ENCODE results near the gene SORCS2.

SORCS2 gene

GRCh38 chr4:7272404-7272803 is 80.1 kb downstream of the SORCS2 start:
- TF ChIP-seq, protein P1, sequence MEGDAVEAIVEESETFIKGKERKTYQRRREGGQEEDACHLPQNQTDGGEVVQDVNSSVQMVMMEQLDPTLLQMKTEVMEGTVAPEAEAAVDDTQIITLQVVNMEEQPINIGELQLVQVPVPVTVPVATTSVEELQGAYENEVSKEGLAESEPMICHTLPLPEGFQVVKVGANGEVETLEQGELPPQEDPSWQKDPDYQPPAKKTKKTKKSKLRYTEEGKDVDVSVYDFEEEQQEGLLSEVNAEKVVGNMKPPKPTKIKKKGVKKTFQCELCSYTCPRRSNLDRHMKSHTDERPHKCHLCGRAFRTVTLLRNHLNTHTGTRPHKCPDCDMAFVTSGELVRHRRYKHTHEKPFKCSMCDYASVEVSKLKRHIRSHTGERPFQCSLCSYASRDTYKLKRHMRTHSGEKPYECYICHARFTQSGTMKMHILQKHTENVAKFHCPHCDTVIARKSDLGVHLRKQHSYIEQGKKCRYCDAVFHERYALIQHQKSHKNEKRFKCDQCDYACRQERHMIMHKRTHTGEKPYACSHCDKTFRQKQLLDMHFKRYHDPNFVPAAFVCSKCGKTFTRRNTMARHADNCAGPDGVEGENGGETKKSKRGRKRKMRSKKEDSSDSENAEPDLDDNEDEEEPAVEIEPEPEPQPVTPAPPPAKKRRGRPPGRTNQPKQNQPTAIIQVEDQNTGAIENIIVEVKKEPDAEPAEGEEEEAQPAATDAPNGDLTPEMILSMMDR (IDR thresholded peaks at IDR 0.05; ENCODE audit: low read depth, low read length): no peak
- H3K4me3 ChIP-seq (ENCODE audit: low read depth, low read length): no peak overlapping the region

- TF ChIP-seq, protein P1 (IDR thresholded peaks at IDR 0.05; ENCODE audit: low read depth, low read length): no peak
- no peak overlapping the region for H3K4me3 ChIP-seq (ENCODE audit: low read depth, low read length)
These were observed 81.5 kb downstream of the SORCS2 start for GRCh38 chr4:7273738-7274297.

DNA sequence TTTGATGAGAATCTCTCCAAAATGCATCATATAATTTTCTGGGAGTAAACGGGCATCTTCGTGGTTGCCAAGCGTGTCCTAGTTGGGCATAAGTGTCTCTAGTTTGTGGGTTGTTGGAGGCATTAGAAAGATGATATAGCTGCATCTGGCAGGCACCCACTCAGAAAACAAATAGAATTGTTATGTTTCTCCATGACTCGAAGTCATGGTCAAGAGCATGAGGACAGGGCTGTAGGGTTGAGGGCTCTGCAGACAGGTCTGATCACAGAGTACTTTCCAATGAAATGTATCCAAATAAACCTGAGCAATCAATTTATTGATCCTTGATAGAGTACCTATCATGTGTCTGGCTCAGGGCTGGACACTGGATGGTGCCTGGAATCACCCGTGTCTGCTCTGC is 82.7 kb downstream of the SORCS2 start:
- H3K4me3 ChIP-seq (ENCODE audit: low read depth, low read length): no peak overlapping the region
- TF ChIP-seq, protein P1 (IDR thresholded peaks at IDR 0.05; ENCODE audit: low read depth, low read length): no peak

- TF ChIP-seq, protein P1 (IDR thresholded peaks at IDR 0.05; ENCODE audit: low read depth, low read length): no peak
- H3K4me3 ChIP-seq (ENCODE audit: low read depth, low read length): no peak overlapping the region
These were observed 83.3 kb downstream of the SORCS2 start for GRCh38 chr4:7275490-7276154.

GRCh38 chr4:7276515-7276914 is 84.2 kb downstream of the SORCS2 start:
- TF ChIP-seq, protein P1 (IDR thresholded peaks at IDR 0.05; ENCODE audit: low read depth, low read length): no peak
- H3K4me3 ChIP-seq (ENCODE audit: low read depth, low read length): no peak overlapping the region

DNA sequence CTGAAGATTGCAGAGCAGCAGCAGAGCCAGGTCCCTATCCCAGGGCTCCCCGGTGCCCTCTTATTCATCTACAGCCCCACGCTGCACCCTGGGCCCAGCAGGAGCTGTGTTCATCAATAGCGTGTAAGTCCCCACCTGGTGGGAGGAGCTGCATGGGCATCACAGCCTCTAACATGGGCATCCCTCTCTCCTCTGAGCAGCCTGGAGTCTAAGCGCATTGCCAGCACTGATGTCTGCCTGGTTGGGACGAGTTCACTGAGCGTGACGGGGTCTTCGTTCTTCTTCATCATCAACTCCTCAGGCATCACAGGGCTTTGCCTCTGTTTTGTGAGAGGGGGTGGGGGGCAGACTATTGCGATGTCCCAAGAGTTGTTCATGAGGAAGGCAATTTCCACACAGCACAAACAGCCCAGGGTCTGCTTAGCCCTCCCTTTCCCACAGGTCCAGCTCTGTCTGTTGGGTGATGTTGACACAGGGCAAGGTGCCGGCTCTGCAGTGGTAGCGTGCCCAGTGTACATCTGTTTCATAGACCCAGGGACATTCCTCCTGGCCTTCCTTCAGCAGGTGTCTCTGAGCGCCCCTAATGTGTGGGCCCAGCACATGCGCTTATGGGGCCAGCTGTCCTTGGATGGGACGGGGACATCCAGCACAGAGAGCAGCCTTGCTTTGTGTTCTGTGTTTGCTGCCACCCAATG is 85.9 kb downstream of the SORCS2 start:
- TF ChIP-seq, protein P1 (IDR thresholded peaks at IDR 0.05; ENCODE audit: low read depth, low read length): no peak
- no peak overlapping the region for H3K4me3 ChIP-seq (ENCODE audit: low read depth, low read length)

DNA sequence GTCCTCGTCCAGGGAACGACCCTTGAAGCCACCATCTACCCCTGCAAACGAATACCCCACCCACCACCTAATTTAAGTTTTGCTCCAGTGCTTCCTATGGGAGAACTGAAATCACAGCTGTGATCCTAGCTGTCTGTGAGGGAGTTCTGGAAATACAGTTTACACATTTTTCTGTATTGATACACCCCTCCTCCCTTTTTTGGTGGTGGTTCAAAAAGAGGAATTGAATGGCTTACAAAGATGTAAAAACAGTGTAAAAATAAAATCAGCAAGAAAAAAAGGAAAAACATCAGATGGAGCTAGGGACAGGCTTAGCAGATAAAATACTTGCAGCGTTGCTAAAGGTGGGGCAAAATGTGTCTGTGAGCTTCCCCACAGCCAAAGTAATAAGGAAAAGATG is 86.6 kb downstream of the SORCS2 start:
- TF ChIP-seq, protein P1 (IDR thresholded peaks at IDR 0.05; ENCODE audit: low read depth, low read length): no peak

More for the DNA sequence above, 86.6 kb downstream of the SORCS2 start:
- no peak overlapping the region for H3K4me3 ChIP-seq (ENCODE audit: low read depth, low read length)

Data from WI38 (cell line).